ENCODE results near the gene CDK19. TPM values are rescaled to one million over a fixed set of nuclear protein-coding genes. Genes with fewer than 3 reads are reported as not detected.

CDK19 gene
- total and polyA plus RNA-seq, 7 experiments from 2014 or later: 1.3 to 24.4 (median 20.4) TPM

DNA sequence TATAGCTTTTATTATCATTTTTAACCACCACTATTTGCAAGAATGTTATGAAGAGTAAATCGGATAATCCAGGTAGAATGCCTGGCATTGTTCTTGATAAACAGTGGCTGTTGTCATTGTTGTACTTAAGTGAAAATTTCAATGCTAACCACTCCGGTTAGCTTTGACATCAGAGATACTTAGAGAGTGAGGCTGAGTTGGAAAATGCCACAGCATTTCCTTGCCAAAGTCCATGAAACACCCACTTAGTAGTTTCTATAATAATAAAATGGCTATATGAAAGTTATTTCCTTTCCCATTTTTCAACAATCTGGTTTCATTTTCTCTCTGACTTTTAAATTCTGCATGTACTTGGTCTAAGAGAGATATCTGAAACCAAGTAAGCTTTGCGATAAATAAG lies 132.0 kb downstream of the CDK19 start:
- Histone ChIP-seq H3K27ac (ENCODE audit: low read depth, low read length) (no peak overlapping the region), H3K9me3 (ENCODE audit: control insufficient read depth in 2 of 3, low read length in 3 of 3) (no peaks in the 10 kb centered on the region), H3K36me3 (ENCODE audit: control insufficient read depth in 2 of 3, insufficient read depth in 3 of 3, low read length in 3 of 3) (no peaks in the 10 kb centered on the region), H3K27me3 (ENCODE audit: control insufficient read depth in 2 of 2, insufficient read depth in 2 of 2, low read length in 2 of 2) (no peaks in the 10 kb centered on the region), H3K4me1 (ENCODE audit: control insufficient read depth in 2 of 2, insufficient read depth in 2 of 2, low read length in 2 of 2) (peaks cover 10 to 12% of the 10 kb centered on the region in 2 donors), H3K4me3 (ENCODE audit: low read length) (no peak overlapping the region)
- no peak overlapping the region for H3K27ac Mint-ChIP-seq
- no peak overlapping the region for H3K4me3 Mint-ChIP-seq
- intact Hi-C loops (cut with micrococcal nuclease): loop anchor here in 1 of 2 donors (2.0 to 5.0 kb wide), 2 partner anchors 132 to 1354 kb away; partner anchors contain the start of gene CDK19
- no peaks in the 10 kb centered on the region for H3K9me3 Mint-ChIP-seq
- no peaks in the 10 kb centered on the region for H3K27me3 Mint-ChIP-seq
- no peak for DNase-seq
- peaks cover 0 to 2% (median 0%) of the 10 kb centered on the region in 5 donors for H3K36me3 Mint-ChIP-seq
- ATAC-seq: no peak
- peaks cover 8 to 24% (median 14%) of the 10 kb centered on the region in 7 donors for H3K4me1 Mint-ChIP-seq
- POLR2A ChIA-PET: interaction anchor here (0.6 to 2.5 kb wide), 5 partner anchors 132 to 266 kb away, joined by 3 to 23 read pairs (median 6); partner anchors contain the start of genes AMD1 and CDK19
- CTCF ChIA-PET: interaction anchor here (0.7 to 6.0 kb wide), 15 partner anchors 9 to 317 kb away, joined by 3 to 51 read pairs (median 4); partner anchors contain the start of genes CDK19, GTF3C6 and RPF2

GRCh38 chr6:110682460-110682853 lies 132.8 kb downstream of the CDK19 start:
- H3K4me3 ChIP-seq (ENCODE audit: low read length): no peak overlapping the region
- intact Hi-C loops (cut with micrococcal nuclease): loop anchor here (1.0 to 5.0 kb wide), 9 partner anchors 132 to 1355 kb away; partner anchors contain the start of genes CDK19 (in 2 of the 2), AMD1 (in 1 of the 2) and RPF2 (in 1 of the 2)

GRCh38 chr6:110681543-110682459 lies 133.5 kb downstream of the CDK19 start:
- intact Hi-C loops (cut with micrococcal nuclease): loop anchor here (1.0 to 5.0 kb wide), 9 partner anchors 133 to 1356 kb away; partner anchors contain the start of genes CDK19 (in 2 of the 2), AMD1 (in 1 of the 2) and RPF2 (in 1 of the 2)
- Histone ChIP-seq H3K36me3 (ENCODE audit: control insufficient read depth in 2 of 3, insufficient read depth in 3 of 3, low read length in 3 of 3) (no peaks in the 10 kb centered on the region), H3K27me3 (ENCODE audit: control insufficient read depth in 2 of 2, insufficient read depth in 2 of 2, low read length in 2 of 2) (no peaks in the 10 kb centered on the region), H3K4me1 (ENCODE audit: control insufficient read depth in 2 of 2, insufficient read depth in 2 of 2, low read length in 2 of 2) (peaks cover 0 to 3% of the 10 kb centered on the region in 2 donors), H3K27ac (ENCODE audit: low read depth, low read length) (no peak overlapping the region), H3K4me3 (ENCODE audit: low read length) (no peak overlapping the region), H3K9me3 (ENCODE audit: control insufficient read depth in 2 of 3, low read length in 3 of 3) (no peaks in the 10 kb centered on the region)
- H3K4me1 Mint-ChIP-seq: peaks cover 0 to 13% (median 6%) of the 10 kb centered on the region in 7 donors
- CTCF ChIA-PET: interaction anchor here (0.7 to 6.0 kb wide), 23 partner anchors 10 to 346 kb away, joined by 3 to 51 read pairs (median 4); partner anchors contain the start of genes AMD1, CDK19, GTF3C6 and RPF2
- H3K4me3 Mint-ChIP-seq: no peak overlapping the region
- H3K36me3 Mint-ChIP-seq: peaks cover 0 to 4% (median 0%) of the 10 kb centered on the region in 5 donors
- ATAC-seq (no peak), DNase-seq (no peak)
- no peaks in the 10 kb centered on the region for H3K27me3 Mint-ChIP-seq
- H3K9me3 Mint-ChIP-seq: no peaks in the 10 kb centered on the region
- POLR2A ChIA-PET: interaction anchor here (0.7 to 2.5 kb wide), 7 partner anchors 133 to 300 kb away, joined by 3 to 23 read pairs (median 5); partner anchors contain the start of genes AMD1, CDK19 and RPF2
- peak overlapping the region in 1 of 9 donors; percentile 39 for H3K27ac Mint-ChIP-seq

More at GRCh38 chr6:110682460-110682853, 132.8 kb downstream of the CDK19 start:
- H3K9me3 ChIP-seq (ENCODE audit: control insufficient read depth in 2 of 3, low read length in 3 of 3): no peaks in the 10 kb centered on the region
- ChIA-PET POLR2A (interaction anchor here (0.6 to 2.5 kb wide), 9 partner anchors 132 to 299 kb away, joined by 3 to 23 read pairs (median 5); partner anchors contain the start of genes AMD1, CDK19 and RPF2), CTCF (interaction anchor here (0.6 to 6.0 kb wide), 25 partner anchors 8 to 346 kb away, joined by 3 to 51 read pairs (median 4); partner anchors contain the start of genes AMD1, CDK19, GTF3C6 and RPF2)
- H3K36me3 ChIP-seq (ENCODE audit: control insufficient read depth in 2 of 3, insufficient read depth in 3 of 3, low read length in 3 of 3): no peaks in the 10 kb centered on the region
- peak overlapping the region in 4 of 9 donors; percentile 23 to 55 (median 44) for H3K27ac Mint-ChIP-seq
- ATAC-seq (peak; percentile 99), DNase-seq (peak in 8 of 9 donors; percentile 42 to 84 (median 76))
- no peak overlapping the region for H3K27ac ChIP-seq (ENCODE audit: low read depth, low read length)
- H3K4me1 ChIP-seq (ENCODE audit: control insufficient read depth in 2 of 2, insufficient read depth in 2 of 2, low read length in 2 of 2): peaks cover 5 to 8% of the 10 kb centered on the region in 2 donors
- H3K27me3 Mint-ChIP-seq: no peaks in the 10 kb centered on the region
- H3K9me3 Mint-ChIP-seq: no peaks in the 10 kb centered on the region
- no peaks in the 10 kb centered on the region for H3K27me3 ChIP-seq (ENCODE audit: control insufficient read depth in 2 of 2, insufficient read depth in 2 of 2, low read length in 2 of 2)
- H3K4me1 Mint-ChIP-seq: peaks cover 5 to 18% (median 11%) of the 10 kb centered on the region in 7 donors
- peaks cover 0 to 4% (median 0%) of the 10 kb centered on the region in 5 donors for H3K36me3 Mint-ChIP-seq
- H3K4me3 Mint-ChIP-seq: no peak overlapping the region

GRCh38 chr6:110676396-110676795 lies 138.9 kb downstream of the CDK19 start:
- H3K36me3 ChIP-seq (ENCODE audit: control insufficient read depth in 2 of 3, insufficient read depth in 3 of 3, low read length in 3 of 3): no peaks in the 10 kb centered on the region
- no peak overlapping the region for H3K4me3 ChIP-seq (ENCODE audit: low read length)
- Mint-ChIP-seq H3K27me3 (no peaks in the 10 kb centered on the region), H3K4me3 (no peak overlapping the region), H3K36me3 (peaks cover 0 to 12% (median 0%) of the 10 kb centered on the region in 5 donors), H3K27ac (no peak overlapping the region), H3K4me1 (peaks cover 0 to 5% (median 0%) of the 10 kb centered on the region in 7 donors), H3K9me3 (no peaks in the 10 kb centered on the region)
- H3K9me3 ChIP-seq (ENCODE audit: control insufficient read depth in 2 of 3, low read length in 3 of 3): no peaks in the 10 kb centered on the region
- H3K27ac ChIP-seq (ENCODE audit: low read depth, low read length): no peak overlapping the region
- ATAC-seq: no peak
- ChIA-PET POLR2A (no interaction called here), CTCF (no interaction called here)
- no peaks in the 10 kb centered on the region for H3K27me3 ChIP-seq (ENCODE audit: control insufficient read depth in 2 of 2, insufficient read depth in 2 of 2, low read length in 2 of 2)
- no peak for DNase-seq
- no peaks in the 10 kb centered on the region for H3K4me1 ChIP-seq (ENCODE audit: control insufficient read depth in 2 of 2, insufficient read depth in 2 of 2, low read length in 2 of 2)
- intact Hi-C loops (cut with micrococcal nuclease): no loop called here

GRCh38 chr6:110674096-110674495 lies 141.2 kb downstream of the CDK19 start:
- DNase-seq (no peak), ATAC-seq (no peak)
- no peaks in the 10 kb centered on the region for H3K4me1 ChIP-seq (ENCODE audit: control insufficient read depth in 2 of 2, insufficient read depth in 2 of 2, low read length in 2 of 2)
- Mint-ChIP-seq H3K36me3 (peaks cover 0 to 16% (median 5%) of the 10 kb centered on the region in 5 donors), H3K27me3 (no peaks in the 10 kb centered on the region), H3K4me3 (no peak overlapping the region), H3K4me1 (peaks cover 0 to 5% (median 0%) of the 10 kb centered on the region in 7 donors), H3K27ac (no peak overlapping the region), H3K9me3 (no peaks in the 10 kb centered on the region)
- no peaks in the 10 kb centered on the region for H3K36me3 ChIP-seq (ENCODE audit: control insufficient read depth in 2 of 3, insufficient read depth in 3 of 3, low read length in 3 of 3)
- CTCF ChIA-PET: interaction anchor here (0.8 kb wide), 1 partner anchor 9 kb away, joined by 3 read pairs; no protein-coding TSS in a partner anchor
- H3K27ac ChIP-seq (ENCODE audit: low read depth, low read length): no peak overlapping the region
- no peaks in the 10 kb centered on the region for H3K27me3 ChIP-seq (ENCODE audit: control insufficient read depth in 2 of 2, insufficient read depth in 2 of 2, low read length in 2 of 2)
- POLR2A ChIA-PET: no interaction called here
- no peaks in the 10 kb centered on the region for H3K9me3 ChIP-seq (ENCODE audit: control insufficient read depth in 2 of 3, low read length in 3 of 3)
- intact Hi-C loops (cut with micrococcal nuclease): no loop called here
- H3K4me3 ChIP-seq (ENCODE audit: low read length): no peak overlapping the region

- Mint-ChIP-seq H3K27ac (peak overlapping the region in 1 of 9 donors; percentile 34), H3K4me3 (no peak overlapping the region), H3K9me3 (no peaks in the 10 kb centered on the region), H3K36me3 (peaks cover 0 to 14% (median 5%) of the 10 kb centered on the region in 5 donors), H3K27me3 (no peaks in the 10 kb centered on the region), H3K4me1 (peaks cover 0 to 5% (median 0%) of the 10 kb centered on the region in 7 donors)
- H3K27me3 ChIP-seq (ENCODE audit: control insufficient read depth in 2 of 2, insufficient read depth in 2 of 2, low read length in 2 of 2): no peaks in the 10 kb centered on the region
- no peak overlapping the region for H3K27ac ChIP-seq (ENCODE audit: low read depth, low read length)
- H3K4me1 ChIP-seq (ENCODE audit: control insufficient read depth in 2 of 2, insufficient read depth in 2 of 2, low read length in 2 of 2): no peaks in the 10 kb centered on the region
- intact Hi-C loops (cut with micrococcal nuclease): no loop called here
- H3K36me3 ChIP-seq (ENCODE audit: control insufficient read depth in 2 of 3, insufficient read depth in 3 of 3, low read length in 3 of 3): no peaks in the 10 kb centered on the region
- ATAC-seq: no peak
- no peak overlapping the region for H3K4me3 ChIP-seq (ENCODE audit: low read length)
- ChIA-PET POLR2A (no interaction called here), CTCF (no interaction called here)
- no peaks in the 10 kb centered on the region for H3K9me3 ChIP-seq (ENCODE audit: control insufficient read depth in 2 of 3, low read length in 3 of 3)
- DNase-seq: no peak
Measured at GRCh38 chr6:110672122-110672521, 143.1 kb downstream of the CDK19 start.
